Esophagus muscularis mucosa (tissue), 4 donors: ENCODE data around the gene BCL2L13. TPM values are rescaled to one million over a fixed set of nuclear protein-coding genes. Genes with fewer than 3 reads are reported as not detected.

Experiments used
- DNase-seq: peaks from one replicate; pipeline ENCODE4 v3.0.0-alpha.2; 2017; ENCODE audit errors: extremely low spot score
- H3K27ac ChIP-seq, 4 donors: fragments of 200-600 bp; sonication (generic); replicated peaks in 1 of 4; 1 replicate in 3 of 4; 2 replicates in 1 of 4; pipeline ENCODE4 v1.5.1; 2016 to 2019; ENCODE audit warnings: mild to moderate bottlenecking in 1 of 4
- H3K27me3 ChIP-seq, 4 donors: fragments of 200-600 bp; sonication (generic); one replicate each; pipeline versions ENCODE4 v1.5.1 to v1.6.0; 2016 to 2019
- H3K36me3 ChIP-seq, 4 donors: fragments of 200-600 bp; sonication (generic); one replicate each; pipeline ENCODE4 v1.5.1; 2016 to 2019
- H3K4me1 ChIP-seq, 4 donors: fragments of 200-600 bp; sonication (generic); one replicate each; pipeline ENCODE4 v1.5.1; 2016 to 2019
- H3K4me3 ChIP-seq, 4 donors: fragments of 200-600 bp; sonication (generic); 1 replicate in 2 of 4; 2 replicates in 2 of 4; pipeline ENCODE4 v1.5.1; 2016 to 2019; ENCODE audit warnings: mild to moderate bottlenecking in 4 of 4, moderate library complexity in 1 of 4
- H3K9me3 ChIP-seq, 4 donors: fragments of 200-600 bp; sonication (generic); 1 replicate in 3 of 4; 2 replicates in 1 of 4; pipeline ENCODE4 v1.5.1; 2016 to 2019
- EP300 ChIP-seq: sonication (generic); formaldehyde crosslinking; IDR thresholded peaks from one replicate; pipeline ENCODE4 v1.6.1; 2017; ENCODE audit warnings: antibody characterized with exemption
- POLR2A ChIP-seq: fragments of 450-650 bp; IDR thresholded peaks from one replicate; pipeline ENCODE4 v1.6.1; 2017; ENCODE audit warnings: antibody characterized with exemption, moderate library complexity, mild to moderate bottlenecking, low read depth
- POLR2AphosphoS5 ChIP-seq, 2 donors: sonication (generic); formaldehyde crosslinking; IDR thresholded peaks; one replicate each; pipeline ENCODE4 v1.6.1; 2017; ENCODE audit warnings: antibody characterized with exemption in 2 of 2
- WGBS: methylation state at CpG from one replicate; pipeline ENCODE4 v1.1.5; 2018; 5-methylcytosine and 5-hydroxymethylcytosine counted together
- intact Hi-C: fragments of 100-400 bp; cut with DNase I; formaldehyde crosslinking; loops from one replicate; pipeline ENCODE4 v1.15.1; 2023
- total RNA-seq, 4 donors: library from RNA; depleted of rRNA; stranded (reverse); fragments of >200 nt; gene quantifications; one replicate each; pipeline versions ENCODE4 v1.1.0 to v1.2.1, GENCODE V29; 2016
- TF ChIP-seq, protein P1 (sequence below), 3 experiments: fragments of 200-600 bp in 2 of 3; fragments of 450-650 bp in 1 of 3; sonication (generic) in 2 of 3; IDR thresholded peaks; one replicate each; pipeline ENCODE4 v1.5.1; 2017 to 2019; ENCODE audit warnings: antibody characterized with exemption in 3 of 3, mild to moderate bottlenecking in 2 of 3, moderate library complexity in 1 of 3

Gene BCL2L13
- total RNA-seq, 4 donors from 2014 or later = 102 to 199 (median 133) TPM

DNA sequence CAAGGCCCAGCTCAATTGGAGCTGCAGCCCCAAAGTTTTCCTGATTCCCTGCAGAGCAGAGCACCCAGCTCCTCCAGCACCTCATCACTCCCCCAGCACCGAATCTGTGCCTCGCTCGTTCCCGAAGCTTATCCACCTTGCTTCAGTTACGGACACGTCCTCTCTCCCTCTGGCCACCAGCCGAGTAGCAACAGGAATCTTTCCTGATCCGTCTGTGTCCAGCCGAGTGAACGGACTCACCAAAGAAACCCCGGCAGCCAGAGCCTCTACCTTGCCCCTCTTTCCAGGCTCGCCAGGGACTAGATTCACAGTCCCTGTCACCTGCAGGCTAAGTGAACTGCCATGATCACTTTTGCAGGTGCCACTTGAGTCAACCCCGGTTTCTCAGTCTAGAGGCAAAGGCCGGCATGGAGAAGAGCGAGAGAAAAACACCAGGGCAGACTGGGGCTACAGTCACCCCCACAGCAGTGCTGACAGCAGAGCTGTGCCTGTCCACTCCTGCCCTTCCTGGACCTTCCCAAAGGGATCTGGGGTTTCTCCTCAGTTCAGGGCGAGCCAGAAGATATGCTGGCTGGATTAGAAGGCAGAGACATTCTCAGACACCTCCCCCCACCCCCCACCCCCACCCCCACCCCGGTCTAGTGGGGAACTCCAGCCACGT is 103.4 kb downstream of the BCL2L13 start:
- DNase-seq = no peak
- Histone ChIP-seq H3K36me3 (peaks cover 0 to 25% (median 17%) of the 10 kb centered on the region in 4 donors), H3K27ac (no peak overlapping the region), H3K9me3 (no peaks in the 10 kb centered on the region), H3K4me3 (no peak overlapping the region), H3K27me3 (no peaks in the 10 kb centered on the region), H3K4me1 (peaks cover 0 to 14% (median 5%) of the 10 kb centered on the region in 4 donors)
- no peak for TF ChIP-seq POLR2AphosphoS5 (IDR thresholded peaks at IDR 0.05)
- TF ChIP-seq, protein P1, sequence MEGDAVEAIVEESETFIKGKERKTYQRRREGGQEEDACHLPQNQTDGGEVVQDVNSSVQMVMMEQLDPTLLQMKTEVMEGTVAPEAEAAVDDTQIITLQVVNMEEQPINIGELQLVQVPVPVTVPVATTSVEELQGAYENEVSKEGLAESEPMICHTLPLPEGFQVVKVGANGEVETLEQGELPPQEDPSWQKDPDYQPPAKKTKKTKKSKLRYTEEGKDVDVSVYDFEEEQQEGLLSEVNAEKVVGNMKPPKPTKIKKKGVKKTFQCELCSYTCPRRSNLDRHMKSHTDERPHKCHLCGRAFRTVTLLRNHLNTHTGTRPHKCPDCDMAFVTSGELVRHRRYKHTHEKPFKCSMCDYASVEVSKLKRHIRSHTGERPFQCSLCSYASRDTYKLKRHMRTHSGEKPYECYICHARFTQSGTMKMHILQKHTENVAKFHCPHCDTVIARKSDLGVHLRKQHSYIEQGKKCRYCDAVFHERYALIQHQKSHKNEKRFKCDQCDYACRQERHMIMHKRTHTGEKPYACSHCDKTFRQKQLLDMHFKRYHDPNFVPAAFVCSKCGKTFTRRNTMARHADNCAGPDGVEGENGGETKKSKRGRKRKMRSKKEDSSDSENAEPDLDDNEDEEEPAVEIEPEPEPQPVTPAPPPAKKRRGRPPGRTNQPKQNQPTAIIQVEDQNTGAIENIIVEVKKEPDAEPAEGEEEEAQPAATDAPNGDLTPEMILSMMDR (IDR thresholded peaks at IDR 0.05) = no peak
- TF ChIP-seq EP300 = no peak
- no peak for TF ChIP-seq POLR2A
- intact Hi-C loops = no loop called here
- WGBS = 83% methylated on average over 16 of the region's 18 CpGs

DNA sequence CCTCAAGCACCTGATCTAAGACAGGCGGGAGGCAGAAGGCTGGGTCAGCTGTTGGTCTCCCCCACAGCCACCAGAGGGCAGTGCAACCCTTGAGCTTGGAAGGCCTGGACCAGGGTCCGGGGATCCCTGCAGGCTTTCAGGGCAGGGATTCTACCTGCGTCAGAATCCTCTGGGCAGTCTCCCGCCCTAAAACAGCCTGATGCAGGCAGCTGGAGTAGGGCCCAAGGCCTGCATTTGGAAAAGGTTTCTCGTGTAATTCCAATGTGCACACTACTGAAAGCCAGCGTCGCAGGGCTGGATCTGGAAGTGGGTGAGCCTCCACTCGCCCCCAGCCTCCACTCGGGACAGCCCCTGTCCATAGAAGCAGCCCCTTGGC is 104.0 kb downstream of the BCL2L13 start:
- Histone ChIP-seq H3K4me3 (no peak overlapping the region), H3K9me3 (no peaks in the 10 kb centered on the region), H3K27ac (no peak overlapping the region), H3K4me1 (peaks cover 0 to 14% (median 5%) of the 10 kb centered on the region in 4 donors), H3K27me3 (no peaks in the 10 kb centered on the region), H3K36me3 (peaks cover 0 to 20% (median 13%) of the 10 kb centered on the region in 4 donors)
- TF ChIP-seq POLR2A = no peak
- TF ChIP-seq EP300 = no peak
- TF ChIP-seq, protein P1 (IDR thresholded peaks at IDR 0.05) = peak; percentile 61 to 82 (median 72)
- TF ChIP-seq POLR2AphosphoS5 (IDR thresholded peaks at IDR 0.05) = peak in 1 of 2 donors; percentile 15
- intact Hi-C loops = no loop called here
- DNase-seq = no peak
- 46% methylated on average over 6 of the region's 9 CpGs for WGBS

DNA sequence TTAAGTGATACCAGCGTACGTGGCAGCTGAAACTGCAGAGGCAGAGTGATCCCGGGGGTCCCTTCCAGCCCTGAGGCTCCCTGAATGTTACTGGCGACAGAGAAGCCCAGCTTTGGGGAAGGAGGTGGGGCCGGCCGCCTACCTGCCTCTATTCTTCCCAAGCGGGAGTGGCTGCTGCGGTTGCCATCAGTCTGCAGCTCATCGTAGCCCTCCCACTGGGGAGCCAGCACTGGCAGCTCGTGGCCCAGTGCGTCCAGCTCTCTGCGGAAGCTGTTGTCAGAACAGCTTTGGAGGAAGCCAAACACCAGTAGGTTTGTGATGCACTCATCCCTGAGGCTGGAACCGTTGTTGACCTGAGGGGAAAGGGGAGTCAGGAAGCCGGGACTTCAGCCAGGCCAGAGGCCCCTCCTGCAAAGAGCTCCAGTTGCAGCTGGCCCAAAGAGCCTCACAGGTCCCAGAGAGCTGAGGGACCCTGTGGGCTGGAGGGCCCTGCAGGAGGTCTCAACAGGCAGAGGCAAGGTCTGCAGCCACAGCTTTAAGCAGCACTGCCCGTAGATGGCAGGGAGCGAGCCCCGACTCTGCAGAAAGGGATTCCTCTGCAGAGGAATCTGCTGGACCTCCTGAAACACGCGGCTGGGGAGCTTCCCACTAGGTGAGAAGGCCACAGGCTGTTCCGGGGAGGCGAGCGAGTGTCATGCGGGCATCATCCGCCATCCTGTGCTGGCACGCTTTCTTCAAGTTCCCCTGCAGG is 105.3 kb downstream of the BCL2L13 start:
- no peak overlapping the region for H3K4me3 ChIP-seq
- peaks cover 0 to 8% (median 3%) of the 10 kb centered on the region in 4 donors for H3K36me3 ChIP-seq
- intact Hi-C loops = no loop called here
- peaks cover 0 to 17% (median 6%) of the 10 kb centered on the region in 4 donors for H3K4me1 ChIP-seq
- DNase-seq = no peak
- TF ChIP-seq EP300 (no peak), POLR2AphosphoS5 (IDR thresholded peaks at IDR 0.05) (no peak), POLR2A (no peak)
- TF ChIP-seq, protein P1 (IDR thresholded peaks at IDR 0.05) = no peak
- no peaks in the 10 kb centered on the region for H3K9me3 ChIP-seq
- no peaks in the 10 kb centered on the region for H3K27me3 ChIP-seq
- no peak overlapping the region for H3K27ac ChIP-seq
- WGBS = 79% methylated on average over 15 of the region's 25 CpGs

DNA sequence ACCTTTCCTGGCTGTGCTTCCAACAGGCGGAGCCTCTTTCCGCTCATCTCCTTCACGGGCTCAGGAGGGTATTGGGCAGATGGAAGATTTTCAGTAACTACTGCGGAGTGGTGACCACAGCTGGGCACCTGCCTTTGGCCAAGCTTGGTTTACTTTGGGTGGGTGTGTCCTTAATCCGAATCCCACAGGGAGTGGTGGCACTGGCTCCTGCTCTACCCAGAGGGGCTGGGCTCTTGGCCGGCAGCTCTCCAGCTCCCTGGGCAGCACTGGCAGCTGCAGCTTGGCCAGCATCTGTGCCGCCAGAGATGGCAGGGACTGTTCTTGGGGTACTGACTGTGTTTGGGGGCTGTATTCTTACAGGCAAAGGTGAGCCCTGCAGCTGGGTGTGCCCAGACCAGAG is 105.9 kb downstream of the BCL2L13 start:
- Histone ChIP-seq H3K27ac (no peak overlapping the region), H3K27me3 (no peaks in the 10 kb centered on the region), H3K4me1 (peaks cover 0 to 20% (median 8%) of the 10 kb centered on the region in 4 donors), H3K36me3 (peaks cover 0 to 2% (median under 1%) of the 10 kb centered on the region in 4 donors), H3K4me3 (no peak overlapping the region), H3K9me3 (no peaks in the 10 kb centered on the region)
- no peak for DNase-seq
- no peak for TF ChIP-seq POLR2A
- TF ChIP-seq, protein P1 (IDR thresholded peaks at IDR 0.05) = no peak
- no peak for TF ChIP-seq EP300
- no peak for TF ChIP-seq POLR2AphosphoS5 (IDR thresholded peaks at IDR 0.05)
- WGBS = 72% methylated on average over 7 of the region's 7 CpGs
- intact Hi-C loops = no loop called here
